Fibroblast of peridontal ligament (primary cell): ENCODE data around the gene CTAGE4.
A peak's percentile ranks its signal among the peaks of the same experiment; 100 is the strongest.
"Not testable (repeated sequence)": the region's sequence is repeated elsewhere in the genome, so short reads cannot be mapped to it uniquely, and the experiment has no call there.

Source experiments
- DNase-seq: peaks from one replicate; pipeline ENCODE4 v3.0.0-alpha.2; 2010; ENCODE audit errors: extremely low read depth

The CTAGE4 gene, protein sequence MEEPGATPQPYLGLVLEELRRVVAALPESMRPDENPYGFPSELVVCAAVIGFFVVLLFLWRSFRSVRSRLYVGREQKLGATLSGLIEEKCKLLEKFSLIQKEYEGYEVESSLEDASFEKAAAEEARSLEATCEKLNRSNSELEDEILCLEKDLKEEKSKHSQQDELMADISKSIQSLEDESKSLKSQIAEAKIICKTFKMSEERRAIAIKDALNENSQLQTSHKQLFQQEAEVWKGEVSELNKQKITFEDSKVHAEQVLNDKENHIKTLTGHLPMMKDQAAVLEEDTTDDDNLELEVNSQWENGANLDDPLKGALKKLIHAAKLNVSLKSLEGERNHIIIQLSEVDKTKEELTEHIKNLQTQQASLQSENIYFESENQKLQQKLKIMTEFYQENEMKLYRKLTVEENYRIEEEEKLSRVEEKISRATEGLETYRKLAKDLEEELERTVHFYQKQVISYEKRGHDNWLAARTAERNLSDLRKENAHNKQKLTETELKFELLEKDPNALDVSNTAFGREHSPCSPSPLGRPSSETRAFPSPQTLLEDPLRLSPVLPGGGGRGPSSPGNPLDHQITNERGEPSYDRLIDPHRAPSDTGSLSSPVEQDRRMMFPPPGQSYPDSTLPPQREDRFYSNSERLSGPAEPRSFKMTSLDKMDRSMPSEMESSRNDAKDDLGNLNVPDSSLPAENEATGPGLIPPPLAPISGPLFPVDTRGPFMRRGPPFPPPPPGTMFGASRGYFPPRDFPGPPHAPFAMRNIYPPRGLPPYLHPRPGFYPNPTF

GRCh38 chr7:144183166-144183565, at the start of gene CTAGE4:
CTAGE4 (plus strand) TSS chr7:144183466; CDS start chr7:144183504, 38 bp downstream.
- not testable (repeated sequence) for DNase-seq

DNA sequence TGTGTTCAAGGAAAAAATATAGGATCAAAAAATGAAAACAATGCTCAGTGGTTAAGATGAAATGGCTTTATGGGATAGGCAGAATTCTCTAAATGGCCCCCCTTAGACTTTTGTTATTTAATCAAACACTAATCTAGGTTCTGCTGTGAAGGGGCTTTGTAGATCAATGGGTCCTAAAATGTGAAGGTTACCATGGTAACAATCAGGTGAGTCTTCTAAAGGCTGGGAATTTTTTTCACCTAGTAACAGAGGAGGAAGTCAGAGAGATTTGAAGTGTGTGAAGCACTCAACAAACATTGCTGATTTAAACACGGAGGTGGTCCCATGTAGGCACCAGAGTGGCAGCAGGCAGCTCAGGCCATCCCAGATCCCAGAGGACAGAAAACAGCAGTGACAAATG, 49.1 kb upstream of the CTAGE4 start:
- no peak for DNase-seq

- DNase-seq: no peak
Observed at GRCh38 chr7:144137501-144137900, 45.8 kb upstream of the CTAGE4 start.

DNA sequence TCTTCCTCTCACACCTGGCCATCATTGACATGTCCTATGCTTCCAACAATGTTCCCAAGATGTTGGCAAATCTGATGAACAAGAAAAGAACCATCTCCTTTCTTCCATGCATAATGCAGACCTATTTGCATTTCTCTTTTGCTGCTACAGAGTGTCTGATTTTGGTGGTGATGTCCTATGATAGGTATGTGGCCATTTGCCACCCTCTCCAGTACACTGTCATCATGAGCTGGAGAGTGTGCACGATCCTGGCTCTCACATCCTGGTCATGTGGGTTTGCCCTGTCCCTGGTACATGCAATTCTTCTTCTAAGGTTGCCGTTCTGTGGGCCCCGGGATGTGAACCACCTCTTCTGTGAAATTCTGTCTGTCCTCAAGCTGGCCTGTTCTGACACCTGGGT, 41.1 kb upstream of the CTAGE4 start:
- no peak for DNase-seq

DNA sequence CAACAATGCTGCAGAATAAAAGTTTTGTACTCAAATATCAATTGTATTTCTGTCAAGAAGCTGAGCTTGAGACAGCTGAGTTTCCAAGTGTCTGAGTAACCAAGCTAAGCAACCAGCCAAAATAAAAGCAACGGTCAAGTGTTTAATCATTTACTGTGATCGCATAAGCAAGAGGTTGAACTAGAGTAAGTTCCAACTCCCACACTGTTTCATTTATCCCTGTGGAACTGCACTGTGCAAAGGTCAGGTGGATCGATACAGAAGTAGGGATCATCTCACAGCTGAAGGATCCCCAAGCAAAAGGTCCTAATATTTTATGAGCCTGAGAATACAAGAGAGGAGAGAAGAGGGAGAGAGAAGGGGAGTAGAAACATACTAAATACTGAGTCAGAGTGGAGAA, 38.8 kb upstream of the CTAGE4 start:
- no peak for DNase-seq

- DNase-seq: no peak
Observed at GRCh38 chr7:144148224-144148827, 34.9 kb upstream of the CTAGE4 start.

GRCh38 chr7:144158861-144159260, 24.4 kb upstream of the CTAGE4 start:
- DNase-seq: no peak

GRCh38 chr7:144164784-144165183, 18.5 kb upstream of the CTAGE4 start:
- no peak for DNase-seq

GRCh38 chr7:144171594-144172350, 11.5 kb upstream of the CTAGE4 start:
- DNase-seq: not testable (repeated sequence)

DNA sequence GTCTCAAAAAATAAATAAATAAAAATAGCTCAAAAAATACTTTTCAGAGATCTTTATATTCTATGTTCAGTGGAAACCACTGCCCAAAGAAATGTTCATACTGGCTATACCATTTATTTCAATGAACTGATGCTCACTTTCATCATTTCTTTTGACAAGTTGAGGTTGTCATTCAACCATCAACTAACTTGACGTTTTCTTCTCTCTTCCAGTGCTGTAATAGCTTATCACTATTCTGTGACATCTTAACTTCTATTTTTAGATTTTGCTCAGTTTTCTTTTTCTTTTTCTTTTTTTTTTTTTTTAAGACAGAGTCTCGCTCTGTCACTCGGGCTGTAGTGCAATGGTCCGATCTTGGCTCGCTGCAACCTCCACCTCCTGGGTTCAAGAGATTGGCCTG, 8.7 kb upstream of the CTAGE4 start:
- DNase-seq: no peak

DNA sequence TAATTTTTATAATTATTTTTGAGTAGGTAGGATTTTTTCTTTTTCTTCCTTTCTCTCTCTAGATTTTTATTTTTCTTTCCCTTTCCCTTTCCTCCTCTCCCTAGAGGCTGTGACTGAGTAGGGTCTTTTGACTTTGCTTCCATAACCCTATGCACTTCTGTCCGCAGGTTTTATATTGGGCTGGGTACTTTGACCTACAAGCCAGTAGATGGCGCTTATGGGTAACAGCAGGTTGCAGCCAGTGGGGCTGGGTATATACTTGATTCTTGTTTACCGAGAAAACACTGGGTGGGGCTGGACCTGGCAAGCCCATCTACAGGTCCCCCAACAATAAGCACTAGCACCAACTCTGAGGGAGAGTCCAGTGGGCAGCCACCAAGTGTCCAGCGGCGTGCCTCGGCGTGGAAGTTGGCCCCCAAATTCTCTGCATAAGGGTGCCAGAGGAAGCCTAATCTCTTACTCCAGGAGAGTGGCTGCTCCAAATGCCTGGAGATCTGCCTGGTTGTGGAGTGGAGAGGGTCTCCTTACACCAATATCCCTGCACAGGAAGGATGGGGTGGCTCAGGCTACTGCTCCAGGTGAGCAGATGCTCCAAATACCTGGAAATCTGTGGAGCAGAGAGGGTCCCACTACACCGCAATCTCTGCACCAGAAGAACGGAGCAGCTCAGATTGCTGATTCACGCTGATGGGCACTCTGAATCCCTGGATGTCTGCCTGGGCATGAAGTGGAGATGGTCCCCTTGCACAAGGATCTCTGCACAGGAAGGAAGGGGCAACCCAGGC, 4.7 kb upstream of the CTAGE4 start:
- peak; percentile 17 for DNase-seq

GRCh38 chr7:144179165-144179479, 4.1 kb upstream of the CTAGE4 start:
- not testable (repeated sequence) for DNase-seq

DNA sequence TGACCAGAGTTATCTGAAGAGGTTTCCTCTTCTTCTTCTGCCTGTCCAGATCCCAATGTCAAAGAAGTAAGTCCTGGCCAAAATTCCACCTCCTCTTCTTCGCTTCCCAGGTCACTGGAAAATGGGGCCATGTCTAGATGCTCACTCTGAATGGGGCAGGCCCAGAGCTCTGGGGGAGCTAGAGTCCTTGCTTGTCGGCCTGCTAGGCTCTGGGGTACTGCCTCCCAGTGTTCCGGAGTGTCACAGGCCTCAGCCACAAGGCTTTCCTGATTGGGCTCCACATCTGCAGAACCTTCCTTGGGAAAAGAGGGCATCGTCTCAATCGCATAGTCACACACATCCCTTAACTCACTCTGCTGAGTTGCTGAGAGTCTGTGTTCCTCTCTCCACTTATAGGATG, 4.6 kb downstream of the CTAGE4 start:
- not testable (repeated sequence) for DNase-seq

DNA sequence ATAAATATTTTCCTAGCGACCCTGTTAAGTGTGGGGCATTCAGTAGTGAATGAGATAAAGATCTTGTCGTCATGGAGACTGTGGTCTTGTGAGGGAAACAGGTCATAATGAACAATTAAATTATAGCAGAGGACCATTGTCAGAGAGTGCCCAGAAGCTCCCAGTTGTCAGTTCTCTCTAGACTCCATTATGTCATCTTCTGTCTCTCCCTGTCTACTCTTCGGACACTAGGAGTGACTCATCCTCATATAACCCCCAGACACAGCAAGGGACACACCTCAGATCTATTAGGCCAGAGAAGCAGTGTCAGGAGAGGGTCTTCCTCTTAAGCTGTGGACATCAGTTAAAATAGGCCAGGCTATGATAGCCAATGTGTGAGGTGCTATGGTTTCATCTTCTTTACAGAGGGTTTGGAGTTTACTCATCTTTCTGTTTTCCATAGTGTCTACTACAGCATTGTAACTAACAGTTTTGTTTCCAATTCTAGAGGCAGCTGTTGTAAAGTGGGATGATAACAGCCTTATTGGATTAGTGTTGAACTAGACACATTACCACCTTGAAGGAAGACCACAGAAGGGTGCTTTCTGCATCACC, 5.4 kb downstream of the CTAGE4 start:
- not testable (repeated sequence) for DNase-seq

GRCh38 chr7:144193782-144194181, 10.5 kb downstream of the CTAGE4 start:
- not testable (repeated sequence) for DNase-seq

- not testable (repeated sequence) for DNase-seq
Observed at GRCh38 chr7:144194453-144194852, 11.2 kb downstream of the CTAGE4 start.

GRCh38 chr7:144195212-144195872, 12.1 kb downstream of the CTAGE4 start, which contains the start of gene ARHGEF35:
ARHGEF35 (minus strand) TSS chr7:144195833; CDS start chr7:144188383, 7,450 bp downstream.
- DNase-seq: not testable (repeated sequence)

- DNase-seq: not testable (repeated sequence)
Observed at GRCh38 chr7:144198934-144199333, 15.7 kb downstream of the CTAGE4 start.

DNA sequence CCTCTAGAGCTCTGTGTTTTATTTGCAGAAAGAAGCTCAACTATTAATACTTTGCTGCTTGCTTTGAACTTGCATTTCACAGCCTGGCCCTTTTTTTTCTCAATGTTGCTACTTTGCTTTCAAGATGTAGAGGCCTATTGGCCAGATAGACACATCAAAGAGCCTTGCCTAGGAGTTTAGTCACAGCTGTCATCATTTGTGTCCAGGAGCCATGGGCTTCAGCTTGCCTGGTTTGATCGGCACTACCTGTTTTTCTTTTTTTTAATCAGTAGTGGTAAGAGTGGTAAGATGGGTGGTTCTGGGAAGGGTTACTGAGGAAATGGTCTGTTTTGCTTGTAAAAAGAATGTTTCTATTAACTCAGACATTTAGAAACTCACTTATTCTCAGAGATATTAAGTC, 18.7 kb downstream of the CTAGE4 start:
- not testable (repeated sequence) for DNase-seq

GRCh38 chr7:144203086-144203485, 19.8 kb downstream of the CTAGE4 start:
- not testable (repeated sequence) for DNase-seq
